GM12878 (cell line): ENCODE measurements around the gene RELL2. TPM values are rescaled to one million over a fixed set of nuclear protein-coding genes. Genes with fewer than 3 reads are reported as not detected.

ENCODE experiments used
- ESRRA ChIP-seq: IDR thresholded peaks from 2 replicates; pipeline ENCODE4 v1.6.1; 2012; ENCODE audit warnings: mild to moderate bottlenecking, low read length, improper control_type of control experiment
- MAX ChIP-seq: IDR thresholded peaks from 2 replicates; pipeline ENCODE4 v1.6.1; 2012; ENCODE audit warnings: low read depth, low read length, improper control_type of control experiment
- NFXL1 ChIP-seq: fragments of 450-650 bp; IDR thresholded peaks from 2 replicates; pipeline ENCODE4 v1.6.1; 2017; ENCODE audit warnings: antibody characterized with exemption, mild to moderate bottlenecking, borderline replicate concordance
- PAX8 ChIP-seq: fragments of 450-650 bp; IDR thresholded peaks from 2 replicates; pipeline ENCODE4 v1.6.1; 2017; ENCODE audit warnings: mild to moderate bottlenecking, moderate library complexity
- POLR2AphosphoS2 ChIP-seq: IDR thresholded peaks from 2 replicates; pipeline ENCODE4 v1.6.1; 2011; ENCODE audit warnings: low read depth, mild to moderate bottlenecking, low read length, improper control_type of control experiment, moderate library complexity
- STAT3 ChIP-seq: IDR thresholded peaks from 2 replicates; pipeline ENCODE4 v1.6.1; 2011; ENCODE audit warnings: low read depth, low read length, improper control_type of control experiment
- polyA plus RNA-seq, 11 experiments: library from polyadenylated mRNA; depleted of rRNA in 4 of 11; unstranded in 6 of 11; stranded (reverse) in 5 of 11; fragments of >200 nt; fragmentation: Nextera tagmentation in 4 of 11; fragmentation: Illumina TruSeq in 1 of 11; extraction: Ambion mirVana in 4 of 11; extraction: Trizol in 1 of 11; gene quantifications; 1 replicate in 1 of 11; 2 replicates in 10 of 11; pipeline versions ENCODE4 v1.2.1 to v1.2.3, GENCODE V29; 2011 to 2016; ENCODE audit warnings: inconsistent platforms in 2 of 11, missing spikeins in 2 of 11, low read depth in 1 of 11
- small RNA-seq: library from RNA; depleted of rRNA; stranded (forward); fragments of <200 nt; gene quantifications from one replicate; pipeline ENCODE3, GENCODE V24; 2014
- total RNA-seq, 4 experiments: library from RNA; depleted of rRNA in 3 of 4; stranded (reverse); fragments of >200 nt in 3 of 4; fragmentation: Illumina TruSeq in 1 of 4; extraction: Trizol in 1 of 4; gene quantifications; 2 replicates each; pipeline versions ENCODE4 v1.2.1 to v1.2.3, GENCODE V29; 2013 to 2021
- TF ChIP-seq, protein P1 (sequence below): fragments of 450-650 bp; formaldehyde crosslinking; IDR thresholded peaks from 2 replicates; pipeline ENCODE4 v1.4.0; 2022; ENCODE audit warnings: mild to moderate bottlenecking, moderate library complexity
- TF ChIP-seq, protein P2 (sequence below): fragments of 150-350 bp; IDR thresholded peaks from 2 replicates; pipeline ENCODE4 v1.6.1; 2016; ENCODE audit warnings: low read depth, low read length

The RELL2 gene
- total and polyA plus RNA-seq, 10 of the 15 experiments (the other 5 are each of a cell fraction or from before 2014, with no cell fraction given) = 0.23 to 21.4 (median 7.1) TPM

DNA sequence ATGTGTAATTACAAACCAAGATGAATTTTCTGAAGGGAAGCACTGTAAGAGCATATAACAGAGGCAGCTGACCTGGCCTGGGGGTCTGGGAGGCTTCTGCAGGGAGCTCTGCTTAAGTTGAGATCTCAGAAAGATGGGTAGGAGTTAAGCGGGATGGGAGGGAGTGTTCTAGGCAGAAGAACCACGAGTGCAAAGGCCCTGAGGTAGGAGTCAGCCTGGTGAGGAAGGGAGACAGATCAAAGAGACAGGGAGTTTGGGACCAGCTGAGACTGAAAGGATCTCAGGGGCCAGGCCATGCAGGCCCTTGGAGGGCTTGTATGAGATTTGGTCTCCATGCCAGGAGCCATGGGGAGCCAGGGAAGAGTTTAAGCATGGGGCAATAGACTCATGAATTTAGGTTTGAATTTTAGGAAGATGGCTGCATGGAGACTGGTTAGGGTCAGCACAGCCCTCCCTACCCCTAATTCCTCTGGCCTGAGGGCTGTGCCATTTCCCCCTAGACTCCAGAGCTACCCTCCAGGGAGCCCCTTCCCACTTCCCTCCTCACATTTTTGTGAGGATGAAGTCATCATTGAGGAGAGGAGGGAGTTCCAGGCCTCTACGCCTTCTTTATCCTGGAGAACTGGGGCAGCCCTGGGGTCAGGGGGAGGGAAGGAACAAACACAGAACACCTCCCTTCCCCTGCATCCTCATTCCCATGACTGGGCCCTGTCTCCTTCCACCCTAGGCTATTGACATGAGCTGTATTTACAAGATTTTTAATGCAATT lies 50.0 kb downstream of the RELL2 start (continued):
- TF ChIP-seq, protein P1, sequence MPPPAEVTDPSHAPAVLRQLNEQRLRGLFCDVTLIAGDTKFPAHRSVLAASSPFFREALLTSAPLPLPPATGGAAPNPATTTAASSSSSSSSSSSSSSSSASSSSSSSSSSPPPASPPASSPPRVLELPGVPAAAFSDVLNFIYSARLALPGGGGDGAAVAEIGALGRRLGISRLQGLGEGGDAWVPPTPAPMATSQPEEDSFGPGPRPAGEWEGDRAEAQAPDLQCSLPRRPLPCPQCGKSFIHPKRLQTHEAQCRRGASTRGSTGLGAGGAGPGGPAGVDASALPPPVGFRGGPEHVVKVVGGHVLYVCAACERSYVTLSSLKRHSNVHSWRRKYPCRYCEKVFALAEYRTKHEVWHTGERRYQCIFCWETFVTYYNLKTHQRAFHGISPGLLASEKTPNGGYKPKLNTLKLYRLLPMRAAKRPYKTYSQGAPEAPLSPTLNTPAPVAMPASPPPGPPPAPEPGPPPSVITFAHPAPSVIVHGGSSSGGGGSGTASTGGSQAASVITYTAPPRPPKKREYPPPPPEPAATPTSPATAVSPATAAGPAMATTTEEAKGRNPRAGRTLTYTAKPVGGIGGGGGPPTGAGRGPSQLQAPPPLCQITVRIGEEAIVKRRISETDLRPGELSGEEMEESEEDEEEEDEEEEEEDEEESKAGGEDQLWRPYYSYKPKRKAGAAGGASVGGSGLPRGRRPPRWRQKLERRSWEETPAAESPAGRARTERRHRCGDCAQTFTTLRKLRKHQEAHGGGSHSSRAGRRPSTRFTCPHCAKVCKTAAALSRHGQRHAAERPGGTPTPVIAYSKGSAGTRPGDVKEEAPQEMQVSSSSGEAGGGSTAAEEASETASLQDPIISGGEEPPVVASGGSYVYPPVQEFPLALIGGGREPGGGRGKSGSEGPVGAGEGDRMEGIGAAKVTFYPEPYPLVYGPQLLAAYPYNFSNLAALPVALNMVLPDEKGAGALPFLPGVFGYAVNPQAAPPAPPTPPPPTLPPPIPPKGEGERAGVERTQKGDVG (CRISPR knock-in tag) = no peak
- TF ChIP-seq MAX = no peak
- TF ChIP-seq NFXL1 = no peak
- TF ChIP-seq, protein P2, sequence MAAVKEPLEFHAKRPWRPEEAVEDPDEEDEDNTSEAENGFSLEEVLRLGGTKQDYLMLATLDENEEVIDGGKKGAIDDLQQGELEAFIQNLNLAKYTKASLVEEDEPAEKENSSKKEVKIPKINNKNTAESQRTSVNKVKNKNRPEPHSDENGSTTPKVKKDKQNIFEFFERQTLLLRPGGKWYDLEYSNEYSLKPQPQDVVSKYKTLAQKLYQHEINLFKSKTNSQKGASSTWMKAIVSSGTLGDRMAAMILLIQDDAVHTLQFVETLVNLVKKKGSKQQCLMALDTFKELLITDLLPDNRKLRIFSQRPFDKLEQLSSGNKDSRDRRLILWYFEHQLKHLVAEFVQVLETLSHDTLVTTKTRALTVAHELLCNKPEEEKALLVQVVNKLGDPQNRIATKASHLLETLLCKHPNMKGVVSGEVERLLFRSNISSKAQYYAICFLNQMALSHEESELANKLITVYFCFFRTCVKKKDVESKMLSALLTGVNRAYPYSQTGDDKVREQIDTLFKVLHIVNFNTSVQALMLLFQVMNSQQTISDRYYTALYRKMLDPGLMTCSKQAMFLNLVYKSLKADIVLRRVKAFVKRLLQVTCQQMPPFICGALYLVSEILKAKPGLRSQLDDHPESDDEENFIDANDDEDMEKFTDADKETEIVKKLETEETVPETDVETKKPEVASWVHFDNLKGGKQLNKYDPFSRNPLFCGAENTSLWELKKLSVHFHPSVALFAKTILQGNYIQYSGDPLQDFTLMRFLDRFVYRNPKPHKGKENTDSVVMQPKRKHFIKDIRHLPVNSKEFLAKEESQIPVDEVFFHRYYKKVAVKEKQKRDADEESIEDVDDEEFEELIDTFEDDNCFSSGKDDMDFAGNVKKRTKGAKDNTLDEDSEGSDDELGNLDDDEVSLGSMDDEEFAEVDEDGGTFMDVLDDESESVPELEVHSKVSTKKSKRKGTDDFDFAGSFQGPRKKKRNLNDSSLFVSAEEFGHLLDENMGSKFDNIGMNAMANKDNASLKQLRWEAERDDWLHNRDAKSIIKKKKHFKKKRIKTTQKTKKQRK = no peak
- no peak for TF ChIP-seq STAT3
- no peak for TF ChIP-seq POLR2AphosphoS2
- TF ChIP-seq PAX8 = no peak
- TF ChIP-seq ESRRA = no peak

Small RNA genes lying within 50 kb of the gene (small RNA-seq; reads per million reads assigned to genes)
- not detected for gene RPS27AP10

Other genes with a start within 250 kb of the RELL2 start
Only the 7 nearest of the 17 such genes appear.
- 11.0 TPM in 2 replicates for gene PCDHGC3, start 161.0 kb upstream of the RELL2 start, total RNA-seq (2014; rRNA removed)
- 6.3 TPM in 2 replicates for gene PCDHGC3, start 161.0 kb upstream of the RELL2 start, total RNA-seq (2014; rRNA removed; fragmentation: Illumina TruSeq; extraction: Trizol)
- 20.5 TPM in 2 replicates for gene PCDHGC3, start 161.0 kb upstream of the RELL2 start, total RNA-seq (2021)
- 0.86 and 1.5 TPM in 2 replicates for gene PCDHGC3, start 161.0 kb upstream of the RELL2 start, polyA plus RNA-seq (2011; rRNA removed)
- gene PCDHGC3, start 161.0 kb upstream of the RELL2 start, polyA plus RNA-seq (2014; fragmentation: Illumina TruSeq; extraction: Trizol) = 22.1 and 23.5 TPM in 2 replicates
- gene PCDHGC3, start 161.0 kb upstream of the RELL2 start, polyA plus RNA-seq (2014; fragmentation: Nextera tagmentation; extraction: Ambion mirVana) = under 1 TPM; 0.53 to 0.60 TPM
- gene PCDHGC3, start 161.0 kb upstream of the RELL2 start, polyA plus RNA-seq (2014; rRNA removed) = 13.1 and 14.5 TPM in 2 replicates
- gene PCDHGC3, start 161.0 kb upstream of the RELL2 start, polyA plus RNA-seq (2016; fragmentation: Nextera tagmentation; extraction: Ambion mirVana) = 10 to 100 TPM; 14.7 to 22.0 TPM
- 0.82 and 1.2 TPM in 2 replicates for gene PCDHGC4, start 152.0 kb upstream of the RELL2 start, total RNA-seq (2014; rRNA removed)
- 1.0 TPM in 2 replicates for gene PCDHGC4, start 152.0 kb upstream of the RELL2 start, total RNA-seq (2014; rRNA removed; fragmentation: Illumina TruSeq; extraction: Trizol)
- 1.1 TPM in 2 replicates for gene PCDHGC4, start 152.0 kb upstream of the RELL2 start, total RNA-seq (2021)
- gene PCDHGC4, start 152.0 kb upstream of the RELL2 start, polyA plus RNA-seq (2011; rRNA removed) = 0.03 and 0.04 TPM in 2 replicates
- gene PCDHGC4, start 152.0 kb upstream of the RELL2 start, polyA plus RNA-seq (2014; fragmentation: Illumina TruSeq; extraction: Trizol) = 0.54 and 0.55 TPM in 2 replicates
- gene PCDHGC4, start 152.0 kb upstream of the RELL2 start, polyA plus RNA-seq (2014; fragmentation: Nextera tagmentation; extraction: Ambion mirVana) = under 1 TPM; 0.13 to 0.18 TPM
- gene PCDHGC4, start 152.0 kb upstream of the RELL2 start, polyA plus RNA-seq (2014; rRNA removed) = 0.58 and 0.61 TPM in 2 replicates
- under 1 TPM; 0.21 to 0.49 TPM for gene PCDHGC4, start 152.0 kb upstream of the RELL2 start, polyA plus RNA-seq (2016; fragmentation: Nextera tagmentation; extraction: Ambion mirVana)
- gene PCDHGC5, start 147.9 kb upstream of the RELL2 start, total RNA-seq (2014; rRNA removed) = 0.62 and 0.93 TPM in 2 replicates
- gene PCDHGC5, start 147.9 kb upstream of the RELL2 start, total RNA-seq (2014; rRNA removed; fragmentation: Illumina TruSeq; extraction: Trizol) = 0.46 and 0.58 TPM in 2 replicates
- gene PCDHGC5, start 147.9 kb upstream of the RELL2 start, total RNA-seq (2021) = 0.72 and 0.87 TPM in 2 replicates
- 0.05 TPM in 1 of 2 replicates, not detected in the other for gene PCDHGC5, start 147.9 kb upstream of the RELL2 start, polyA plus RNA-seq (2011; rRNA removed)
- gene PCDHGC5, start 147.9 kb upstream of the RELL2 start, polyA plus RNA-seq (2014; fragmentation: Illumina TruSeq; extraction: Trizol) = 0.14 and 0.15 TPM in 2 replicates
- gene PCDHGC5, start 147.9 kb upstream of the RELL2 start, polyA plus RNA-seq (2014; fragmentation: Nextera tagmentation; extraction: Ambion mirVana) = not detected
- gene PCDHGC5, start 147.9 kb upstream of the RELL2 start, polyA plus RNA-seq (2014; rRNA removed) = 0.20 and 0.29 TPM in 2 replicates
- under 1 TPM; 0.05 to 0.06 TPM for gene PCDHGC5, start 147.9 kb upstream of the RELL2 start, polyA plus RNA-seq (2016; fragmentation: Nextera tagmentation; extraction: Ambion mirVana)
- 42.6 and 45.5 TPM in 2 replicates for gene DIAPH1, start 18.0 kb upstream of the RELL2 start, total RNA-seq (2014; rRNA removed)
- gene DIAPH1, start 18.0 kb upstream of the RELL2 start, total RNA-seq (2014; rRNA removed; fragmentation: Illumina TruSeq; extraction: Trizol) = 37.8 and 38.6 TPM in 2 replicates
- 159 and 168 TPM in 2 replicates for gene DIAPH1, start 18.0 kb upstream of the RELL2 start, total RNA-seq (2021)
- 43.6 and 45.5 TPM in 2 replicates for gene DIAPH1, start 18.0 kb upstream of the RELL2 start, polyA plus RNA-seq (2011; rRNA removed)
- gene DIAPH1, start 18.0 kb upstream of the RELL2 start, polyA plus RNA-seq (2014; fragmentation: Illumina TruSeq; extraction: Trizol) = 122 and 124 TPM in 2 replicates
- gene DIAPH1, start 18.0 kb upstream of the RELL2 start, polyA plus RNA-seq (2014; fragmentation: Nextera tagmentation; extraction: Ambion mirVana) = 10 to 100 TPM; 46.3 to 56.0 TPM
- 62.1 and 69.4 TPM in 2 replicates for gene DIAPH1, start 18.0 kb upstream of the RELL2 start, polyA plus RNA-seq (2014; rRNA removed)
- gene DIAPH1, start 18.0 kb upstream of the RELL2 start, polyA plus RNA-seq (2016; fragmentation: Nextera tagmentation; extraction: Ambion mirVana) = 100 to 1,000 TPM; 113 to 122 TPM
- 107 and 109 TPM in 2 replicates for gene HDAC3, start 148 bp upstream of the RELL2 start, total RNA-seq (2014; rRNA removed)
- gene HDAC3, start 148 bp upstream of the RELL2 start, total RNA-seq (2014; rRNA removed; fragmentation: Illumina TruSeq; extraction: Trizol) = 77.0 and 92.5 TPM in 2 replicates
- 82.9 and 94.3 TPM in 2 replicates for gene HDAC3, start 148 bp upstream of the RELL2 start, total RNA-seq (2021)
- gene HDAC3, start 148 bp upstream of the RELL2 start, polyA plus RNA-seq (2011; rRNA removed) = 115 and 140 TPM in 2 replicates
- gene HDAC3, start 148 bp upstream of the RELL2 start, polyA plus RNA-seq (2014; fragmentation: Illumina TruSeq; extraction: Trizol) = 115 and 135 TPM in 2 replicates
- gene HDAC3, start 148 bp upstream of the RELL2 start, polyA plus RNA-seq (2014; fragmentation: Nextera tagmentation; extraction: Ambion mirVana) = 100 to 1,000 TPM in 1 of 2 experiments, 10 to 100 TPM in 1; 62.2 to 108 TPM
- gene HDAC3, start 148 bp upstream of the RELL2 start, polyA plus RNA-seq (2014; rRNA removed) = 107 and 115 TPM in 2 replicates
- gene HDAC3, start 148 bp upstream of the RELL2 start, polyA plus RNA-seq (2016; fragmentation: Nextera tagmentation; extraction: Ambion mirVana) = 100 to 1,000 TPM; 117 to 120 TPM
- 13.1 and 18.0 TPM in 2 replicates for gene FCHSD1, start 14.4 kb downstream of the RELL2 start, total RNA-seq (2014; rRNA removed)
- gene FCHSD1, start 14.4 kb downstream of the RELL2 start, total RNA-seq (2014; rRNA removed; fragmentation: Illumina TruSeq; extraction: Trizol) = 7.7 and 8.1 TPM in 2 replicates
- gene FCHSD1, start 14.4 kb downstream of the RELL2 start, total RNA-seq (2021) = 20.6 and 21.3 TPM in 2 replicates
- gene FCHSD1, start 14.4 kb downstream of the RELL2 start, polyA plus RNA-seq (2011; rRNA removed) = 16.6 and 21.9 TPM in 2 replicates
- gene FCHSD1, start 14.4 kb downstream of the RELL2 start, polyA plus RNA-seq (2014; fragmentation: Illumina TruSeq; extraction: Trizol) = 3.2 and 8.9 TPM in 2 replicates
- 1 to 10 TPM in 1 of 2 experiments, under 1 TPM in 1; 0.97 to 1.0 TPM for gene FCHSD1, start 14.4 kb downstream of the RELL2 start, polyA plus RNA-seq (2014; fragmentation: Nextera tagmentation; extraction: Ambion mirVana)
- 19.1 and 22.8 TPM in 2 replicates for gene FCHSD1, start 14.4 kb downstream of the RELL2 start, polyA plus RNA-seq (2014; rRNA removed)
- gene FCHSD1, start 14.4 kb downstream of the RELL2 start, polyA plus RNA-seq (2016; fragmentation: Nextera tagmentation; extraction: Ambion mirVana) = 10 to 100 TPM in 1 of 2 experiments, 1 to 10 TPM in 1; 9.9 to 11.5 TPM
- 0.05 TPM in 1 of 2 replicates, not detected in the other for gene ARAP3, start 45.2 kb downstream of the RELL2 start, total RNA-seq (2014; rRNA removed)
- not detected in 2 replicates for gene ARAP3, start 45.2 kb downstream of the RELL2 start, total RNA-seq (2014; rRNA removed; fragmentation: Illumina TruSeq; extraction: Trizol)
- 0.08 TPM in 2 replicates for gene ARAP3, start 45.2 kb downstream of the RELL2 start, total RNA-seq (2021)
- gene ARAP3, start 45.2 kb downstream of the RELL2 start, polyA plus RNA-seq (2011; rRNA removed) = not detected in 2 replicates
- 0.01 and 0.05 TPM in 2 replicates for gene ARAP3, start 45.2 kb downstream of the RELL2 start, polyA plus RNA-seq (2014; fragmentation: Illumina TruSeq; extraction: Trizol)
- not detected for gene ARAP3, start 45.2 kb downstream of the RELL2 start, polyA plus RNA-seq (2014; fragmentation: Nextera tagmentation; extraction: Ambion mirVana)
- gene ARAP3, start 45.2 kb downstream of the RELL2 start, polyA plus RNA-seq (2014; rRNA removed) = not detected in 2 replicates
- not detected for gene ARAP3, start 45.2 kb downstream of the RELL2 start, polyA plus RNA-seq (2016; fragmentation: Nextera tagmentation; extraction: Ambion mirVana)